Measurements from ENCODE around the gene PARD3B.

PARD3B gene

DNA sequence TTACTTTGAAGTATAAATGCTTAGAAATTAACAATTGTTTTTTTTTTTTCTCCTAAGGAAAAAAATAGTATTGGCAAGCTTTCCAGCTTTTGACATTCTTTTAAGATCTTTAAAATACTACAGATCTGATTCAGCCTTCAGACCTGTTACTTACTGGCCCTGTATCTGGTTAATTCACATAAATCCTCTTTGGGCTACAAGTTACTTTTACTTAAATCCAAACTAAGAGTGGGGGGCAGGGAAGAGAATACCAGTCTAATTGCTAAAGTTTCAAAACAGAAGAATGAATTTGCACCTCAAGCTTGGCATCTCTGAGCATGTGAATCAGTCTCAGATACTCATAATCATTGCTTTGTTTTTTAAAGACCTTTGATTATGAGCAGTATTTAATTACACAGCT is 386.3 kb downstream of the PARD3B start:
- DNase-seq (ENCODE audit: low read depth in 1 of 2, low spot score in 1 of 2) = no peak

DNA sequence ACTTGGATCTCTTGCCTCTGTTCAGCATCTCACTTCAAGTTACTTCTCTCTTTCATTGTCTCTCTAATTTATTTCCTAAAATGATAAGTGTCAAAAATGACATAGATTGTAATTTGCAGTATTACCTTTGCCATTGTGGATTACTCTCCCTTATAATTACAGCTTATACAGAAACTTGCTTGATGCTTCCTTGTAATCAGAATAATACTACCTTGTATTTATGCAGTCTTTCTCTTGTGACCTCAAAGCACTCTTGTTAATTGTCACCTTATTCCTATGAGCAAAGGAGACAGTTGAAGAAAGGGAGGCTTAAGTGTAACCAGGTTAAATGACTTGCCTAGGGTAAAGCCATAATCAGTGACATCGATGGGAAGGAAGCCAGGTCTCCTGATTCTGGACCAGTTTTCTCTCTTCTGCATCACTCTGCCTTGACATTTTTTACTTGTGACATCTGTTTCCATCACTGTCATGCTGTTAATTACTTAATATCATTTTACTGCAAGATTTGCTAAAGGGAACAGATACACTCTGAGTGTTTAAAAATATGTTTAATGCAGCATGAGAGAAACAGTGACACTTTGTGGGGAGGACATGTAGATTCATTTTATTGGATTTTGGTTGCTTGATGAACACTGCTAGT is 388.6 kb downstream of the PARD3B start:
- no peak for DNase-seq (ENCODE audit: low read depth in 1 of 2, low spot score in 1 of 2)

DNA sequence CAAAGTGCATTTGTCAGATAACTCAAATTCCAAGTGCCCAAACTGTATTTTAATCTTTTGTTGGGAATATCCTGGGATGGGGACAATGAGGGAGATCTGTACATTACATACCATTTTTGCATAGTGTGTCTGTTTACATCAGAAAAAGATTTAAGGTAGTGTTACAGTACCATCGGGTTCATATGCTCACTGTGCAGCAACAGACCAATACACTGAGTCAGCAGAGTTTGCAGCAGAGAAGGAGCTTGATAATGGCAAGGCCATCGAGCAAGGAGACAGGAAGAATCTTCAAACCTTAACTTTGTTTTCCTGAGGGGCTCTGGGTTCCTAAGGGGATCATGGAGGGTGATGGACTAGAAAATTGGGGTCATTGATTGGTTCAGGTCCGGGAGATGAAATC is 399.7 kb downstream of the PARD3B start:
- DNase-seq (ENCODE audit: low read depth in 1 of 2, low spot score in 1 of 2) = no peak

DNA sequence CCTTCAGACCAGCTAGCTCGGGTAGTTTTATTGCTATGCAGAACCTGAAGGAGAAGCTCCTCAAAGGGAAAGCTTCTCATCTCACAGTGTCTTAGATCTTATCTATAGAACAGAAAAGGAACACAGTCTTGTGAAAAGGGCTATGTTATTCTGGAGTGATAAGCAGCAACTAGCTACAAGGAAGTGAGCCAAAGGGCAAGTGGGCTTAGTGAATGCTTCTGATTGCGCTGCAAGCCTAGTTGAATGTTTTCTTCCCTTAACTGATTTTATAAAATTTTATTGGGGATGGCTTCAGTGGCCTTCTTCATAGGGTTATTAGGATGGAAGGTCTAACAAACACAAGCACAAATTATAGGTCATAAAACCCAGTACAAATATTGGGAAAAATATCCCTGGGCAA is 400.1 kb downstream of the PARD3B start:
- no peak for DNase-seq (ENCODE audit: low read depth in 1 of 2, low spot score in 1 of 2)

DNA sequence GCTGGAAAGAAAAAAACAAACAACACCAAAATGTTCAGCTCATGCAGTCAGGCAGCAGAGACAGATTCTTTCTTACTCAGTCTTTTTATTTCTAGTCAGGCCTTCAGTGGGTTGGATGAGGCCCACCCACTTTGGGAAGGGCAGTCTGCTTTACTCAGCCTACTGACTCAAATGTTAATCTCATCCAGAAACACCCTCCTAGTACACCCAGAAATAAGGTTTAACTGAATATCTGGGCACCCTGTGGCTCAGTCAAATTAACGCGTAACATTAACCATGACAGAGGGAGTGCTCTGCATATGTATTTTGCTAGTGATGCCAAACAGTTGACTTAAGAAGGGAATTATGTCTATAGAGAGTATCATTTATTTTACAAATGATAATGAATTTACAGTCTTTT is 401.6 kb downstream of the PARD3B start:
- DNase-seq (ENCODE audit: low read depth in 1 of 2, low spot score in 1 of 2) = no peak

DNA sequence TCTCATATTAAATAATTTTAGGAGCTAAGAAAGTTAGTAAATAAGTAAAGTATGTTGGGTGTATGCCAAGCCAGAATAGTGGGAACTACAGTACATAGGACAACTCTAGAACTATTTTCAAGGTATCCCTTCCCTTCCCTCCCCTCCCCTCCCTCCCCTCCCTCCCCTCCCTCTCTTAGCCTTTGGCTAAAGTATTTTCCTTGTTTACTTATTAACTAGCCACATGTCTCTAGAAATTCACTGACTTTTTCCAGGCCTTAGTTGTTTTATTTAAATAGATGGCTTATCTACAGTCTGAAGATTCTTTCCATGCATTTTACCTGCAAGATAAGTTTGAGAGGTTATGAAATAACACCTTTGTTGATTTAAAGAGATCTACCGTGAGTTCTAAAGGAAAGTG is 402.1 kb downstream of the PARD3B start:
- no peak for DNase-seq (ENCODE audit: low read depth in 1 of 2, low spot score in 1 of 2)

DNA sequence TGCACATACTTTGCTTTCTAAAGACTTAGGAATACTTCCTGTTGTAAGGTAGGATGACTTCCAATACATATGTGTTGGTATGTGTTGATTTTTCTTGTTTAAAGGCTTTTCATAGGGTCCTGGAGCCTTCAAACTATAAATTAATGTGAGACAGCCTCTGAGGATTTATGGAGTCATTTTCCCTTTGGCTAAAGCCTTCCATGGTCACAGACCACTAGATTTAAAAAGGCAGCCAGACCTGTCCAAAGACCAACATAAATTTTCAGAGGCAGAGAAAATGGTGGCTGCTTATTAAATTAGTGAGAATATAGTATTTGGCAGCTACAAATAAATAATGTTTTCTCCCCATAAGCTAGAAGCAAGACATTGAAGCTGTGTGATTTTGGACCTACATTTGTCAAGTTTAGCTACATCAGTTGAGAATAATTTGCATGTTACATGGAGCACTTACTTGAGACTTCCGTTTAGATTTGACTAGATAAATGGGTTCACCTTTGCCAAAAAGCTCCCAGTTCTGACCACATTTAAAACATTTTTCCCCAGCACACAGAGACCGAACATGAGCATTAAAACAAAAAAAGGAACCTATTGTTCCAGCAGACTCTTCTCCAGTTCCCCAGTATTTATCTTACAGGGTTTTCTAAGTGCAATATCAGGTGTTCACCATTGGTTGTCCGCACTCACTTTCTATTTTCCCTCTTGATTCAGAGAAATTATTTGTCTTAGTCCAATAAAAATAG is 402.9 kb downstream of the PARD3B start:
- DNase-seq (ENCODE audit: low read depth in 1 of 2, low spot score in 1 of 2) = no peak

DNA sequence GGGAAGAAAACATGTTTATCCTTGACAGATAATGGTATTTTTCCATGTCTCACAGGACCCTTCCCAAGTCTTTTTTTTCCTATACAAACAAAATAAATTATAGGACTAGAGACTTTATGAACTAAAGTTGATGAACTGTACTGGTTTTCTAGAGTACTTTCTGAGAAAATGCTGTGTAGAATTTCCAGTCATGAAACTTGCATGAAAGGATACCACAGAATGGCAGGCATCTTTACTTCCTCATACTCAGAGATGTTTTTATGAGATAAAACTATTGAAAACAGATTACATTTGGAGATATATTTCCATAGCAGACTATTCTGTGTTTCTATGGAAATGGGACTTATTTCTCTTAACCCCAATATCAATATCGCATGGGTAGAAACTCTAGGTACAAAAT is 403.5 kb downstream of the PARD3B start:
- no peak for DNase-seq (ENCODE audit: low read depth in 1 of 2, low spot score in 1 of 2)

DNA sequence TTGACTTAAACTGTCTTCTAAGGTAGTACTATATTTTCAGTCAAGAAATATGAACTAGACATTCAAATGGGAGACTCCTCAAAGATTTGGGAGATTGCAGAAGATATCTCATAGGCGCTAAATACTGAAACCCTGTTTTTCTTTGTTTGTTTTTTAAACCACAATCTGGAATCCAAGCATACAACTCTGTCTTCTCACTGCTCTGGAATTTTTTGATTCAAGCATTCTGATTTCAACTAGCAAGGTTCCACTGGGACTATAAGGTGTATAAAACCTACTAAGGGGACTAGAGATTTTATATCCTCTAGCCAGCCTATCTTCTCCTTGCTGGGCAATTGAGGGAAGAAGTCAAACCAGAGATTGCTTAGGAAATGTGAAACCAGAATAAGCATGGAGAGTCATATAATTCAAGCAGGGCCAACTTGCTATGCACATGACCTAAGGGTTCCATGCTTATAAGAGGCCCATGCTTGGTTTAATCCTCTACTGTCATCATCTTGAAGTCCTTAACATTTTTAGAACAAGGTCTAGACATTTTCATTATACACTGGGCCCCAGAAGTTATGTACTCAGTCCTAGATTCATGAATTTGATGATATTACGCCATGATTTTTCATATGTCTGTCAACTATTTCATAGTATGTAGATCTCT is 405.5 kb downstream of the PARD3B start:
- DNase-seq (ENCODE audit: low read depth in 1 of 2, low spot score in 1 of 2) = no peak

DNA sequence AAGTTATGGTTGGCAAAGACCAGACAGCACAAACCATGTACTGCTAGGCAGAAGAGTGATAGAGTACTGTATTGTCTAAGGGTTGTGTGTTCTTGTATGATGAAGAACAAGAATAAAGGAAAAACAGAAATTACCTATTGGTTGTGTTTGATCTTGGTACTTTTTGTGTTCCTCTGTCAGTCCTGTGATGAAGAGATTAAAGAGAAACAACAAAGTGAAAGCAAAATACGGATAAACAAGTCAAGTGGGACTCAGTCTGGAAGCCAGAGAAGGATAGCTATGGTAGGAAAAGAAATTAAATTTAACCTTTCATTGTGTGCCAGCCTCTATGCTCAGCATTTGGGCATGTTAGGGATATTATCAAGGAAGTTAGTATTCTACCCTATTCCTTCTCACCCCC is 413.1 kb downstream of the PARD3B start:
- no peak for DNase-seq (ENCODE audit: low read depth in 1 of 2, low spot score in 1 of 2)

DNA sequence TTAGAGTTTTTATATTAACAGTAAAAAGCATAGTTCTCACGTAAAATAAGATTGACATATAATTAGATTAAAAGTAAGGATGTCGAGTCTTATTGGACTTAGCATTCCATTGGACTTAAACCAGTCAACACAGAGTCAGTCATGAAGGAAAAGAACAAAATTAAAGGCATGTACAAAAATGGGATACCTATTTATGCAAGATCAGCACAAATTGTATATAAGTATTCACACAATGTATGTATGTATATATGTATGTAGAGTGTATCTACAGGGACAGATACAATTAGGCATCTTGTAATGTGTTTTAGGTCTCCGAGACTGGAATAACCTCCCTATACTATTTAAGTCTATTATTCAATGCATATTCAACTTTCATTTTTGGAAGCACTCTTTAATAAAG is 419.1 kb downstream of the PARD3B start:
- no peak for DNase-seq (ENCODE audit: low read depth in 1 of 2, low spot score in 1 of 2)

DNA sequence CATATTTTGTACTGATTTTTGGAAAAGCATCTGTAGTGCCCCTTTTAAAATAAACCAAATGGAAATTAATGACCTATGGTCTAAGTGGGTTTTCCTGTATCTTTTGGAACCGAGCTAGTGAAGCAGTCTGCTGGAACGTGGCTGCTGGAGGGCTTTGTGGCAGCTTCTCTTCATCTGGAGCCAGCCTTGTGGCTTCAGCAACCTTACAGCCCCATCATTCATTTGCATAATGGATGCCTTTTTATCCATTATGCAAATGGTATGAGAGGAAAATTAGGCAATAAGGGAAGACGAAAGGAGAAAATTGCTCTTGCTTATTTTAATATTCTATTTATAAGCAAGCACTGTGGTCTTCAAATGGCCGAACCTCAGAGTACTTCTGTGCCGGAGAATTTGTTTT is 421.0 kb downstream of the PARD3B start:
- no peak for DNase-seq (ENCODE audit: low read depth in 1 of 2, low spot score in 1 of 2)

DNA sequence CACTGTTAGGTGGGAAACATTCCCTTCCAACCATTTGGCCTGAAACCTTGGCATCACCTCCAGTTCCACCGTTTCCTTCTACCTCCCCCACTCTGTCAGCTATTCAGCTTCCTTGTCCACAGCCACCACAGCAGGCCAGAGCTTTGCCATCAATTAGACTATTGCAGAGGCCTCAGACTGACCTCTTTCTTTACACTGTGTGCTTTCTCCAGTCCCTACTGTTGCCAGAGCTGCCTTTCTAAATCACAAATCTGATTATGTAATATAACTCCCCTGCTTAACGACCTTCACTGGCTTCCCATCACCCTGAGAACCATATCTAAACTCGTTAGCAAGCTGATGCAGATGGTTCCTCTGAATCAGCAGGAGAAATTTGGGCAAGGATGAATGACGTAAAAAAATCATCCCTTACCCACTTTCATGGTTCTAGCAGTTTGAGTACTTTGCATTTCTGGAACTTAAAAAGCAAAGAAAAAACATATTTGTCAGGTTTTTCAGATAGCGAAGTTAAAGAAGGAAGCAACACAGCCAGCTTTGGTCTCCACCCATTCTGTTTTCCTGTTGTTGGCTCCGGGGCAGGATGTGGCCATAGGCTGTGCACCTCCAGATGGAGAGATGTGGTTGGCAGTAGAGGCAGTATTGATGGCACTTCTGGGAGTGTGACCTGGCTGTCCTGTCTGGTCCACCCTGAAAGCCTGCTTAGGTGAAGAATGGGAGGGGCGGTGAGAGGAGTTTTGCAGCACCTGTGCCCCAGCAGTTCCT is 422.1 kb downstream of the PARD3B start:
- DNase-seq (ENCODE audit: low read depth in 1 of 2, low spot score in 1 of 2) = peak; percentile 6 to 32

DNA sequence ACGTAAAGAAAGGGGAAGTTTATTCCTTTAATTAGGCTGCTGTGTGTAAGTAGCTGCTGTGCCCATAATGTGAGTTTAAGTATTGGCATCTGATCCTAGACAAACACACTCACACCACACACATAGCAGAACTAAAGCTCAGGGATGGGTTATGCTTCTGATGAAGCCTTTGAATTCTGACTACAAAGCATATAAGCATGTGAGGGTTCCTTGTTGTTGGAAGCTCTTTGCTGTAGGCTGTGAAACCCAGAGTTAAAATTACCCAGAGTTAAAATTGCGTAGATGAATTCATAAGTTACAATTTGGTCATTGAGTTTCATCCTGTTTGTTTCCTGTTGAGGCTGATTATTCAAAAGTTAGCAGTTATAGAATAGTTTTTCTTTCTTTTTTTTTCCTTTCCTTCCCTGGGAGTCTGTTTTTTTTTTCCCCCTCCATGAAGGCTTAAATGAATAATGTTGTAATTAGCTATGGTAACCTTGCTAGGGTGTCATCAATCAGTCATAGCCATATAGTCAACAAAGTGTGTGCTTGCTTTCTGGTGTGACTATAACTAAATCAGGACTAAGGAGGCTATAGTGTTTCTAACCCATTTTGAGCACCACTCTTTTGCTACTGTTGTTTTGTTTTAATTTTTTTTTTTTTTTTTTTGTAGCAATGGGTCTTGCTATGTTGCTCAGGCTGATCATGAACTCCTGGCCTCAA is 426.1 kb downstream of the PARD3B start:
- no peak for DNase-seq (ENCODE audit: low read depth in 1 of 2, low spot score in 1 of 2)

DNA sequence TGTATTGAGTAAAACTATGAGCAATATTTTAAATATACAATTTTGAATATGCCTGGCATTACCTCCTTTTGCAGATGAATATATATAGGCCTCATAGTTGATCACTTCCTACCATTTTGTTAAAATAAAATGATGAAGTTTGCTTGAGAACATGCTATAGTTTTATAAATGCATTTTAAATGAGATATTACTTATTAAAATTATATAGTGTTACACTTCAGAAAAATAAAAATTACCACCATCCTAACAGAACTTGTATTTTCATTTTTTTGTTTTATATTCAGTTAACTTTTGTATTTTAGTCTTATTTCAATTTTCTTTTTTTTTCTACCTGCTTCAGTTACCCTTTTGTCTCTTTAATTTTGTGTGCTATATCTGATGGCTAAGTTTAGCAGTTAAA is 426.9 kb downstream of the PARD3B start:
- DNase-seq (ENCODE audit: low read depth in 1 of 2, low spot score in 1 of 2) = no peak

DNA sequence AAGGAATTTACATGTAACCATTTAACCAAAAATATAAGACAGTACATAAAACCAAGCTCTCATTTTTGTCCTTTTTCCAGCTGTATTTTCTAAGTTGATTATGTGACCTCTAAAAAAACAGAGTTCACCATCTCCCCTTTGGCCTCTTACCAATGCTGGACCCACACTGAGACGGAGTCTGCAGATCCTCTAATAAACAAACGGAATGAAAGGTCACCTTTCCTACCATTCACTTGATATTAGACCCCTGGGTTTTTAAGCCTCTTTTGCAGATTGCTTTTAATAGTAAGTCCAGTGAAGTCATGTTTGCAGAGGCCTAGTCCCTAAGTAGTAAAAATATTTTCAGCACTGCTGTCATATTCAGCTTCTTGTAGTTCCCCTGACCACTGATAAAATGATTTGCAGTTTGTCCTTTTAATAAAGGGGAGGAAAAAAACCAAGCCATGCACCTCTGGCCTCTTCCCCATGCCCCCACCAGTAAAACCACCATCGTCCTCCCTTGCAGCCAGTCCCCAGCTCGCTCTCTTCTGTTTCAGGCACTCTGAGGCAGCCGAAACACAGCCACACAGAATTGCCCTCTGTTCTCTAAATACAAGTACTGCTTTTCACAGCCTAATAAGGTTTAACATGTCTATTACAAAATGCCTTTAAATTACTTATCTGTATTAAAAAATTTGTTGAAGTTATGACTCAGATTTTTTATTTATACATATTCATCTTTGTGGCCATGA is 427.5 kb downstream of the PARD3B start:
- no peak for DNase-seq (ENCODE audit: low read depth in 1 of 2, low spot score in 1 of 2)

DNA sequence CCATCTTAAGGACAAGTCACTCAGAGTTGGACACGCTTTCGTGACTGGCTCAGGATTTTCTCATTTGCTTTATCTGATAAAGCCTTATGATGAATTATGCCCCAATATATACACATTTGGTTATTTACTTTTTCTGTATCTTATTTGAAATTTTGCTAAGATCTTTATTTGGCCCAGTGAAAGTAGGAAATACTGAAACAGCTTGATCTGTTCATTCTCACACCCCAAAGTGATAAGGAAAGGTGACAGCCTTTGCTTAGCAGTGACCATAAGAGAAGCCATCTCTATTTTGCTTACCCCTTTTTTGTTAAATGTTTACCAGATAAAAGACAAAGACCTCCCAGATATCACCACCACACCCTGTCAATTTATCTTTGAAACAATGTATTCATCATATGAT is 428.3 kb downstream of the PARD3B start:
- no peak for DNase-seq (ENCODE audit: low read depth in 1 of 2, low spot score in 1 of 2)

DNA sequence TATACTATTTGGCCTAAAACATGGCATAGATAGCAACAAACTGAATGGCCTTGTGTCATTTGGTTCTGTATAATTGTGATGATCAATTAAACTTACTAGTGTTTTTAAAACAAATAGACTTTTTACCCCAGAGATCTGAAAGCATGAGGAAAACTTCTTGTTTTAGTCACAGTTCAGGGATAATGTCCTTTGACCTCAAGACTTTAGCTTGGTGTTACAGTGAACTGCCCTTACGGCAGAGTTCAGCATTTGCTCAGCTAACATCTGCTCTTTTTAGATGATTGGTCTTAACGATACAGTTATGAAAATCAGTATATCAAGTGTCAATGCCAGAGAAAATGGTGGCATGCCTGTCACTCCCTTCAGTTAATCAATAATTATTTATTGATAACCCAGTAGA is 429.2 kb downstream of the PARD3B start:
- DNase-seq (ENCODE audit: low read depth in 1 of 2, low spot score in 1 of 2) = no peak

DNA sequence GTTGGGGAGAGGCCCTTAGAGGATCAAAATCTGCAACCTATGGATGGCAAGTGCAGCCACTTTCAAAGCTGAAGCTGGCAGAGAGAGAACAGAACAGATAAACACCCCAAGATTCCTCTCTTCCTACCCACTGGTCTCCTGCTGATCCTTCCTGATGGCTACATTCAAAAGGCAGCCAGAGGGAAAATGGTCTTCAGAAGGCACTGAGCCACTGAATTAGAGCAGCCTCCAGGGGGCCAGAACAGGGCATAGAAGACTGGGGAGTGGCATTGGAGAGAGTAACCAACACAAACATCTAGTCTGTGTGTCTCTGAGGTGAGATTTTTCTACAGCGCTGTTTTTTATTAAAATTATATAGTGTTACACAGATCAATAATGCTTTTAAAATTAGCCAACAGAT is 432.6 kb downstream of the PARD3B start:
- DNase-seq (ENCODE audit: low read depth in 1 of 2, low spot score in 1 of 2) = no peak

DNA sequence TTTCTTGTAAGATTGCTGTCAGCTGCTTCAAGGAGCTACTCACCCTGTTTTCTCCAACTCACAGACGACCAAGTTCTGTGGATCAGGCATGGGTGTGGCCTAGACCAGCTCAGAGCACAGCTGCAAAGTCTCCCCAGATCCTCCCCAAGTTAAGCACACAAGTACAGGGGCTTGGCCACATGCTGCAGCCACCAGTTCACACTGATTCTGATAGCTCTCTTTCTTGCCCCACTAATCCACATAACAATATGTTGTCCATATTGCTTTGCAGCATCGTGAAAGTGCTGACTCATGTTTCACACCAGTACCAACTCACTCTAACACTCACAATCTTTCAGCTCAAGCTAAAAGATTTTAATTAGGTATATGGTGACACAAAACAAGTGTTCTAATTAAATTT is 437.0 kb downstream of the PARD3B start:
- DNase-seq (ENCODE audit: low read depth in 1 of 2, low spot score in 1 of 2) = no peak

DNA sequence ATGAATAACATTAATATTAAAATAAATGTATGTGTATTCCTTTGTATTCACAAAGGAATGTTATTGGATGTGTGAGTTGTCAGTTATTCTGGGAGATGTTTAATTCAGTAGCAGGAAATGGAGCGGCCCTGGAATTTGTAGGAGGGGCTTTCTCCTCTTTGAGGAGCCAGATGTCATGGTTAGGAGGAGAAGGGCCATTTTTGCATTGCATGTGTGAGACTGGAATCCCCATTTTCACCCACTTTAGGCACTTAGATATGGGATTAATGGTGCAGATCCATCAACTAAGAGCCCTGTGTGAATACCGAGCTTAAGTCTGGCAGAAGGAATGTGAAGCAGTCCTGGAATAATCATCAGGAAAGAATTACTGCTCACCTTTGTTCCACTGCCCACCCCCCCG is 439.2 kb downstream of the PARD3B start:
- DNase-seq (ENCODE audit: low read depth in 1 of 2, low spot score in 1 of 2) = no peak

Data from stimulated activated CD4-positive, alpha-beta T cell treated with anti-CD3 and anti-CD28 coated beads, Interleukin-15, amount 100 ng/mL, for 1 hour (primary cell).